ENCODE results near the gene CDH6.

The CDH6 gene

DNA sequence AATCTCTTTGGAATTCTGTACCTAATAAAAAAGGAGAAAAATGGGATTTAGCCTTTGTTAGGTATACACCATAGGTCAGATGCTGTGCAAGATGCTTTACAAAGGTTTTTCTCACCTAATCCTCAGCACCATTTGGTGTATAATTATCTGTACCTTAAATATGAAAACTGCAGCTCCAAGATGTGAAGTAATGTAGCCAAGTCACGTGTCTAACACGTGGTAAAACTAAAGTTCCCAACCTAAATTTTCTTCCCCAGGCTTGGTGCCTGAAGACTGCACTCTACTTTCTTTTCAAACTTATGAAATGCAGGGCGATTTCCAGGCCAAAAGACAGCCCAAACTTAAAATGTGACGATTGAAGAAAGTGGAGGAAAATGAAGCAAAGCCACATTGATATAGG, 125.8 kb downstream of the CDH6 start:
- Histone ChIP-seq H3K27me3 (ENCODE audit: control insufficient read depth in 1 of 2, insufficient read depth in 2 of 2, low read length in 2 of 2) (no peaks in the 10 kb centered on the region), H3K4me3 (ENCODE audit: low read length in 2 of 2) (no peak overlapping the region), H3K9me3 (ENCODE audit: control insufficient read depth in 2 of 2, low read length in 2 of 2) (no peaks in the 10 kb centered on the region), H3K9ac (ENCODE audit: low read length in 2 of 2) (no peak overlapping the region), H3K4me1 (ENCODE audit: control insufficient read depth, insufficient read depth, low read length) (no peaks in the 10 kb centered on the region), H3K36me3 (ENCODE audit: control insufficient read depth in 2 of 2, insufficient read depth in 2 of 2, low read length in 2 of 2) (no peaks in the 10 kb centered on the region), H3K27ac (ENCODE audit: low read length) (no peak overlapping the region)

DNA sequence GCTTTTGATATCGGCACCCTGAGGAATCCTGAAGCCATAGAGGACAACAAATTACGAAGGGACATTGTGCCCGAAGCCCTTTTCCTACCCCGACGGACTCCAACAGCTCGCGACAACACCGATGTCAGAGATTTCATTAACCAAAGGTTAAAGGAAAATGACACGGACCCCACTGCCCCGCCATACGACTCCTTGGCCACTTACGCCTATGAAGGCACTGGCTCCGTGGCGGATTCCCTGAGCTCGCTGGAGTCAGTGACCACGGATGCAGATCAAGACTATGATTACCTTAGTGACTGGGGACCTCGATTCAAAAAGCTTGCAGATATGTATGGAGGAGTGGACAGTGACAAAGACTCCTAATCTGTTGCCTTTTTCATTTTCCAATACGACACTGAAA, 129.5 kb downstream of the CDH6 start:
- no peaks in the 10 kb centered on the region for H3K4me1 ChIP-seq (ENCODE audit: control insufficient read depth, insufficient read depth, low read length)
- no peak overlapping the region for H3K9ac ChIP-seq (ENCODE audit: low read length in 2 of 2)
- H3K27me3 ChIP-seq (ENCODE audit: control insufficient read depth in 1 of 2, insufficient read depth in 2 of 2, low read length in 2 of 2), result no peaks in the 10 kb centered on the region
- no peak overlapping the region for H3K27ac ChIP-seq (ENCODE audit: low read length)
- no peaks in the 10 kb centered on the region for H3K36me3 ChIP-seq (ENCODE audit: control insufficient read depth in 2 of 2, insufficient read depth in 2 of 2, low read length in 2 of 2)
- H3K9me3 ChIP-seq (ENCODE audit: control insufficient read depth in 2 of 2, low read length in 2 of 2), result no peaks in the 10 kb centered on the region
- H3K4me3 ChIP-seq (ENCODE audit: low read length in 2 of 2), result no peak overlapping the region

DNA sequence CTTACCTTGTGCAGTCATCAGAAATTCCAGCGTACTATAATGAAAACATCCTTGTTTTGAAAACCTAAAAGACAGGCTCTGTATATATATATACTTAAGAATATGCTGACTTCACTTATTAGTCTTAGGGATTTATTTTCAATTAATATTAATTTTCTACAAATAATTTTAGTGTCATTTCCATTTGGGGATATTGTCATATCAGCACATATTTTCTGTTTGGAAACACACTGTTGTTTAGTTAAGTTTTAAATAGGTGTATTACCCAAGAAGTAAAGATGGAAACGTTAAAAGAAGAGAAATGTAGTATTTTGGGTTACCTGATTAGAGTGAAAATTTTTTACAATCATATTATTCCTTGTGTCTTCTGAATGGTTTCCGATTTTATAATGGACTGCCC, 131.4 kb downstream of the CDH6 start:
- Histone ChIP-seq H3K27me3 (ENCODE audit: control insufficient read depth in 1 of 2, insufficient read depth in 2 of 2, low read length in 2 of 2) (no peaks in the 10 kb centered on the region), H3K4me3 (ENCODE audit: low read length in 2 of 2) (no peak overlapping the region), H3K36me3 (ENCODE audit: control insufficient read depth in 2 of 2, insufficient read depth in 2 of 2, low read length in 2 of 2) (no peaks in the 10 kb centered on the region), H3K4me1 (ENCODE audit: control insufficient read depth, insufficient read depth, low read length) (no peaks in the 10 kb centered on the region), H3K9me3 (ENCODE audit: control insufficient read depth in 2 of 2, low read length in 2 of 2) (no peaks in the 10 kb centered on the region), H3K9ac (ENCODE audit: low read length in 2 of 2) (no peak overlapping the region), H3K27ac (ENCODE audit: low read length) (no peak overlapping the region)

DNA sequence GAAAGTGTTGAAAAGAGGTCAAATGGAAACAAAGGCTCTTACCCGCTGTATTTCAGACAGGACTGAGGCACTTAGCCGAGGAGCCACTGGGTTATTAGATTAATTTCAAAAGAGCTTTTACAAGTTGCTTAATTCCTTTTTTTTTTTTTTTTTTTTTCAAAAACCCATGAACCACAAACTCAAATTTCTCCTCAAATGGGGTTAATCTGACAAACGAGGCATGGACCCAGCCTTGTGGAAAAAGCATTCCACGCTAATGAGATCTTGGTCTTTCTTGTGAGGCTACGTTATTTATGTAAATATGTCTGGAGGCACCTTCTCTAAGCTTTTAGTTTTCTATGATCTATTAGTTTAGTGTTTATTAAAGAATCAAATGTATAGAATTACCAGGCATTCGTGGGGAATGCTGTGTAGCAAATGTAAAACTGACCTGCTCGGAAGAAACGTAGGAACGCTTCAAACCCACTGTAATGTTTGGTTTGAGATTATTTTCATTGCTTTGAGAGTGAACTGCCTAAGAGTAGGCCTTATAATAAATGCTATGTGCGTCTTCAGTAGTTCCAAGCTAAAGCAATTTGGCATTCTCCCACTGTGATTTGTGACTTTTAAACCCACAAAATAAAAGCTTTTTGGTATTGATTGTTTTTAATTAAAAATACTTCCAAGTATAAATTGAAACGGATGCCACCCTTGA, 134.7 kb downstream of the CDH6 start:
- Histone ChIP-seq H3K9ac (ENCODE audit: low read length in 2 of 2) (no peak overlapping the region), H3K27ac (ENCODE audit: low read length) (no peak overlapping the region), H3K27me3 (ENCODE audit: control insufficient read depth in 1 of 2, insufficient read depth in 2 of 2, low read length in 2 of 2) (no peaks in the 10 kb centered on the region), H3K4me1 (ENCODE audit: control insufficient read depth, insufficient read depth, low read length) (no peaks in the 10 kb centered on the region), H3K4me3 (ENCODE audit: low read length in 2 of 2) (no peak overlapping the region), H3K36me3 (ENCODE audit: control insufficient read depth in 2 of 2, insufficient read depth in 2 of 2, low read length in 2 of 2) (no peaks in the 10 kb centered on the region), H3K9me3 (ENCODE audit: control insufficient read depth in 2 of 2, low read length in 2 of 2) (no peaks in the 10 kb centered on the region)

DNA sequence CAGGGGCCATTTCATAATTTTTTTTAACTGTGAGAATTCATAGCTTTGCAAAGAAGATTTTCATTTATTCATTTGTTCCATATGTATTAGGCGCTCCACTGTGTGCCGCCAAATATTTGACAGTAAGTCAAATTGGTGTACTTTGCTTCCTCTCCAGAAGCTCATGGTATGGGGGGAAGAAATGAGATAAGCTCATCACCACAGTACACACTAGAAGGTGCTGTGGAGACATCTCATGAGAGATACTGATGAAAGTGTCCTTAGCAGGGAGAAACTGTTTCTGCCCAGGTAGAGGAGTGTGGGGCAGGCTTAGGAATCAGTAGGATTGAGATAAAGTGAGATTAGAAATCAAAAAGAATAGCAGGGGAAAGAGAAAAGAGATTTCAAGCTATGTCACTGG, 136.2 kb downstream of the CDH6 start:
- H3K27ac ChIP-seq (ENCODE audit: low read length), result no peak overlapping the region
- no peak overlapping the region for H3K4me3 ChIP-seq (ENCODE audit: low read length in 2 of 2)
- no peaks in the 10 kb centered on the region for H3K4me1 ChIP-seq (ENCODE audit: control insufficient read depth, insufficient read depth, low read length)
- no peaks in the 10 kb centered on the region for H3K36me3 ChIP-seq (ENCODE audit: control insufficient read depth in 2 of 2, insufficient read depth in 2 of 2, low read length in 2 of 2)
- no peaks in the 10 kb centered on the region for H3K9me3 ChIP-seq (ENCODE audit: control insufficient read depth in 2 of 2, low read length in 2 of 2)
- H3K9ac ChIP-seq (ENCODE audit: low read length in 2 of 2), result no peak overlapping the region
- H3K27me3 ChIP-seq (ENCODE audit: control insufficient read depth in 1 of 2, insufficient read depth in 2 of 2, low read length in 2 of 2), result no peaks in the 10 kb centered on the region

DNA sequence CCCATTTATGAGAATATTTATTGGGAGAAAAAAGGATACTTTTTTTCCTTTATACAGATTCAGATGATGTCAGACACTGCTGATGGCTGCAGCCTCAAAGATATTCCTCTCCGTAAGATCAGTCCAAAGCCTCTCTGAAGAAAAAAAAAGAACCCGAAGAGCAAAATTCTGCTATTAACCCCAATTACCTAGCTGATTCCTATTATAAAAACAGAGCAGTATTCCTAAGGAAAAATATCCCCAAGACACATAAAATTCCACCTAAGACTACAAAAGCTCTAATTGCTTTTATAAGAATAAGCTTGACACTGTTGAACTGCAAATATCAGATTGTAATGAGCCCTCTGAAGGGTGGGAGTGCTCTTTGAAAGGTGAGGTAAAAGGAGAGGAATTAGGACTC, 138.7 kb downstream of the CDH6 start:
- Histone ChIP-seq H3K9ac (ENCODE audit: low read length in 2 of 2) (no peak overlapping the region), H3K27ac (ENCODE audit: low read length) (no peak overlapping the region), H3K36me3 (ENCODE audit: control insufficient read depth in 2 of 2, insufficient read depth in 2 of 2, low read length in 2 of 2) (no peaks in the 10 kb centered on the region)

DNA sequence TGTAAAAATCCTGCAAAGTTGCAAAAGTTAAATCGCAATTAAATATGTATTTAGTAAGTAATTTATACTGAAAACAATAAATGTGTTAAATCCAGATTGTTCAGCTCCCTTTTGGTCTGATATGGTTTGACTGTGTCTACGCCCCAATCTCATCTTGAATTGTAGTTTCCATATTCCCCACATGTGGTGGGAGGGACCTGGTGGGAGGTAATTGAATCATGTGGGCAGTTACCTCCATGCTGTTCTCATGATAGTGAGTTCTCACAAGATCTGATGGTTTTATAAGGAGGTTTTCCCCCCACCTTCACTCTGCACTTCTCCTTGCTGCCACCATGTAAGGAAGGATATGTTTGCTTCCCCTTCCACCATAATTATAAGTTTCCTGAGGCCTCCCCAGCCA, 140.0 kb downstream of the CDH6 start:
- Histone ChIP-seq H3K27ac (ENCODE audit: low read length) (no peak overlapping the region), H3K9ac (ENCODE audit: low read length in 2 of 2) (no peak overlapping the region), H3K4me1 (ENCODE audit: control insufficient read depth, insufficient read depth, low read length) (no peaks in the 10 kb centered on the region), H3K4me3 (ENCODE audit: low read length in 2 of 2) (no peak overlapping the region), H3K36me3 (ENCODE audit: control insufficient read depth in 2 of 2, insufficient read depth in 2 of 2, low read length in 2 of 2) (no peaks in the 10 kb centered on the region), H3K9me3 (ENCODE audit: control insufficient read depth in 2 of 2, low read length in 2 of 2) (no peaks in the 10 kb centered on the region), H3K27me3 (ENCODE audit: control insufficient read depth in 1 of 2, insufficient read depth in 2 of 2, low read length in 2 of 2) (no peaks in the 10 kb centered on the region)

More for the DNA sequence above, 138.7 kb downstream of the CDH6 start:
- no peaks in the 10 kb centered on the region for H3K9me3 ChIP-seq (ENCODE audit: control insufficient read depth in 2 of 2, low read length in 2 of 2)
- H3K27me3 ChIP-seq (ENCODE audit: control insufficient read depth in 1 of 2, insufficient read depth in 2 of 2, low read length in 2 of 2), result no peaks in the 10 kb centered on the region
- H3K4me1 ChIP-seq (ENCODE audit: control insufficient read depth, insufficient read depth, low read length), result no peaks in the 10 kb centered on the region
- H3K4me3 ChIP-seq (ENCODE audit: low read length in 2 of 2), result no peak overlapping the region

DNA sequence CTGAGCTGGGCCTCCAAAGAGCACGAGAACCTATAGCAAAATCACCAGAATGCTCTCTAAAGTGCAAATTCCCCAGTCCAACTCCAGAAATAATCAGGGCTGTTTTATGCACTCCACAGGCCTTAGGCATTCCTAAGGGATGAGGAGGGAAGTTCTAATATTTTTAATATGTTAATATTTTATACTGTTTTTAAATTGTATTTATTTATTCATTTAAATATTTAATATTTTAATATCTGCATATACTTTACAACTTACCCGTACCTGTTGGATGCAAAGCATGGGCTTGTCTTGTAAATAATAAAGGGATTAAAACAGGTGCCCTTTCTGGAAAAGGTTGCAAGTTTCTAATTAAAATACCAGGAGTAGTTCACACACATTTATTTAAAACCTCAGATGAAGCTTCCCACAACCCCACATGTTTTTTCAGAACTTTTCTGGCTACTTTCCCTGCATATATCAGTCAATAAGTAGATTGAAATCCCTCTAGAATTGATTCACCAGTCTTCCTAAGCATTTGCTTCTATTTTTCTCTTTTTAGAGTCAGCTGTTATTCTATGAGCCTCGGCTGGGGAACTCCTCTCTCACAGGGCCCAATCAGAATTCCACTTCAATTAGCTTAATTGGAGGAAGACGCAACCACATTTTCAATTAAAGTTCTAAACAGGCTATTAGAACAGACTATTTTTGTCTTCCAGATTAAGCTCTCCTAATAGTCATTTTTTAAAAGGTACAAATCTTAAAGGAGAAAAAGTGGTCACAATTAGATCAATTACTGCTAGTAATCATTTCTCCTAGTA, 140.8 kb downstream of the CDH6 start:
- no peaks in the 10 kb centered on the region for H3K27me3 ChIP-seq (ENCODE audit: control insufficient read depth in 1 of 2, insufficient read depth in 2 of 2, low read length in 2 of 2)
- no peak overlapping the region for H3K27ac ChIP-seq (ENCODE audit: low read length)
- H3K36me3 ChIP-seq (ENCODE audit: control insufficient read depth in 2 of 2, insufficient read depth in 2 of 2, low read length in 2 of 2), result no peaks in the 10 kb centered on the region
- no peaks in the 10 kb centered on the region for H3K4me1 ChIP-seq (ENCODE audit: control insufficient read depth, insufficient read depth, low read length)
- H3K9ac ChIP-seq (ENCODE audit: low read length in 2 of 2), result no peak overlapping the region
- no peak overlapping the region for H3K4me3 ChIP-seq (ENCODE audit: low read length in 2 of 2)
- no peaks in the 10 kb centered on the region for H3K9me3 ChIP-seq (ENCODE audit: control insufficient read depth in 2 of 2, low read length in 2 of 2)

DNA sequence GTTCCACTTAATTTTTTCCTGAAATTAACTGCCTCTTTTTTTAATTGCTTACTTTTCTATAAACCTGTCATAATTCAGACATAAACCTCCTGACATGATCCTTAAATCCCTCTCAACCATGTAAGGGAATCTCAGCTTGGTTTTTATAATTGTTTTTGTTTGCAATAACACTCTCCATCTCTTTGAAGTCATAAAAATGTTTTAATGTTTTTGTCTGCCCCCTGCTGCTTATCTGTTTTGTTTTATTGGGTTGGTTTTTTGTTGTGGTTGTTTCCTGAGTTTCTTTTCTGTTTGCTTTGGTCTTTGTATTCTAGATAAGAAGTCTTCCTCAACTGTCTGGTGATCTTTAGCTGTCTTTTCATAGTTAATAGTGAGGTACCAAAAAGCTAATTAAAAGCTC, 142.0 kb downstream of the CDH6 start:
- H3K4me1 ChIP-seq (ENCODE audit: control insufficient read depth, insufficient read depth, low read length), result no peaks in the 10 kb centered on the region
- H3K27me3 ChIP-seq (ENCODE audit: control insufficient read depth in 1 of 2, insufficient read depth in 2 of 2, low read length in 2 of 2), result no peaks in the 10 kb centered on the region
- no peaks in the 10 kb centered on the region for H3K36me3 ChIP-seq (ENCODE audit: control insufficient read depth in 2 of 2, insufficient read depth in 2 of 2, low read length in 2 of 2)
- H3K4me3 ChIP-seq (ENCODE audit: low read length in 2 of 2), result no peak overlapping the region
- H3K27ac ChIP-seq (ENCODE audit: low read length), result no peak overlapping the region
- H3K9ac ChIP-seq (ENCODE audit: low read length in 2 of 2), result no peak overlapping the region
- no peaks in the 10 kb centered on the region for H3K9me3 ChIP-seq (ENCODE audit: control insufficient read depth in 2 of 2, low read length in 2 of 2)

DNA sequence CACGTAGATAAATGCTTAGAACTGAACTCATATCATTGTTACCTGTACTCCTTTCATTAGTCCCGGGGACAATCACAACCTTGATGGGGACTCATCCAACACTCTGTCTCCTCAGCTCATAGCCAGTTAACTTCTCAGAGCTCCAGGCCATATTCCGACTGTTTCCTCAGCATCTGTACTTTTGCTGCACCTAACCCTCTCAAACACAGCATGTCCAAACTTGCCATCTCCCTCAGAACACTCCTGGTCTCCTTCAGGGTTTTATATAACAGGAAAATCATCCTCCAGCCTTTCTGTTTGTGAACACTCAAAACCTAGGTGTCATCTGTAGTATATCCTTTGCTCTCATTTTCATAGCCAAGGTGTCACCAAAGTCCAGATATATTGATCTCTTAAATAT, 150.5 kb downstream of the CDH6 start:
- H3K9ac ChIP-seq (ENCODE audit: low read length in 2 of 2), result no peak overlapping the region
- H3K36me3 ChIP-seq (ENCODE audit: control insufficient read depth in 2 of 2, insufficient read depth in 2 of 2, low read length in 2 of 2), result no peaks in the 10 kb centered on the region
- no peaks in the 10 kb centered on the region for H3K4me1 ChIP-seq (ENCODE audit: control insufficient read depth, insufficient read depth, low read length)
- no peaks in the 10 kb centered on the region for H3K9me3 ChIP-seq (ENCODE audit: control insufficient read depth in 2 of 2, low read length in 2 of 2)
- no peak overlapping the region for H3K4me3 ChIP-seq (ENCODE audit: low read length in 2 of 2)
- H3K27ac ChIP-seq (ENCODE audit: low read length), result no peak overlapping the region
- H3K27me3 ChIP-seq (ENCODE audit: control insufficient read depth in 1 of 2, insufficient read depth in 2 of 2, low read length in 2 of 2), result no peaks in the 10 kb centered on the region

DNA sequence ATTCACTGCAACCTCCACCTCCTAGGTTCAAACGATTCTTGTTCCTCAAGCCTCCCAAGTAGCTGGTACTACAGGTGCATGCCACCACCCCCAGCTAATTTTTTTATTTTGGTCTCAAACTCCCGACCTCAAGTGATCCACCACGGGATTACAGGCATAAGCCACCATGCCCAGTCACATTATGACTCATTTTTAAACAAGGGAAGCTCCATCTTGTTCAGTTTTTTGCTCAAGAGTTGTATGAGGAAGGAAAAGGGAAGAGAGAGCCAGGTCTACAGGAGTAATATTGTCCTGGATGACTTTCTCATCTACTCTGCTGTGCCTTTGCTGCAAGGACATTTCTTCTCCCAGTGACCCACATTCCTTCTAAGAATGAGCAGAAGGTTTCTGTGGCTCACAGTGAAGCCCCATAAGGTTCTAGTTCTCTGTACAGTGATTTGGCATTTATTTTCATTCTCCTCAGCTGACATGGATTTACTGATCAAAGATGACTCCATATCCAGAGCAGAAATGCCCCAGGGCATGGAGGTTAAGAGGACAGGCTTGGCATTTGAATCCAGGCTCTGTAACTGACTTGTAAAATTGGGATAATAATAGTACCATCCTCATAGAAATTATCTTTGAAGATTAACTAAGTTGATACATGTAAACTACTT, 153.5 kb downstream of the CDH6 start:
- Histone ChIP-seq H3K9me3 (ENCODE audit: control insufficient read depth in 2 of 2, low read length in 2 of 2) (no peaks in the 10 kb centered on the region), H3K27me3 (ENCODE audit: control insufficient read depth in 1 of 2, insufficient read depth in 2 of 2, low read length in 2 of 2) (no peaks in the 10 kb centered on the region), H3K4me3 (ENCODE audit: low read length in 2 of 2) (no peak overlapping the region), H3K27ac (ENCODE audit: low read length) (no peak overlapping the region), H3K36me3 (ENCODE audit: control insufficient read depth in 2 of 2, insufficient read depth in 2 of 2, low read length in 2 of 2) (no peaks in the 10 kb centered on the region), H3K9ac (ENCODE audit: low read length in 2 of 2) (no peak overlapping the region), H3K4me1 (ENCODE audit: control insufficient read depth, insufficient read depth, low read length) (no peaks in the 10 kb centered on the region)

Data from stomach smooth muscle (tissue), 2 donors.